ENCODE results near the gene BBS9.

Gene BBS9

GRCh38 chr7:33127085-33127484 lies 2.3 kb upstream of the BBS9 start:
- no peak for DNase-seq (ENCODE audit: low read depth)

- DNase-seq (ENCODE audit: low read depth): no peak
Observed at GRCh38 chr7:33128631-33128989, 754 bp upstream of the BBS9 start.

GRCh38 chr7:33129806-33130153 lies 416 bp downstream of the BBS9 start:
- DNase-seq (ENCODE audit: low read depth): no peak

GRCh38 chr7:33130184-33130583 lies 820 bp downstream of the BBS9 start:
- DNase-seq (ENCODE audit: low read depth): no peak

- no peak for DNase-seq (ENCODE audit: low read depth)
Observed at GRCh38 chr7:33137103-33137502, 7.7 kb downstream of the BBS9 start.

GRCh38 chr7:33142585-33142984 lies 13.2 kb downstream of the BBS9 start:
- no peak for DNase-seq (ENCODE audit: low read depth)

- DNase-seq (ENCODE audit: low read depth): no peak
Observed at GRCh38 chr7:33143996-33144718, 14.8 kb downstream of the BBS9 start.

GRCh38 chr7:33145156-33145555 lies 15.8 kb downstream of the BBS9 start:
- DNase-seq (ENCODE audit: low read depth): no peak

- no peak for DNase-seq (ENCODE audit: low read depth)
Observed at GRCh38 chr7:33152087-33152486, 22.7 kb downstream of the BBS9 start.

- DNase-seq (ENCODE audit: low read depth): peak; percentile 85
Observed at GRCh38 chr7:33155811-33156210, 26.4 kb downstream of the BBS9 start.

GRCh38 chr7:33156441-33156840 lies 27.1 kb downstream of the BBS9 start:
- DNase-seq (ENCODE audit: low read depth): no peak

GRCh38 chr7:33157311-33157710 lies 27.9 kb downstream of the BBS9 start:
- DNase-seq (ENCODE audit: low read depth): peak; percentile 78

GRCh38 chr7:33157781-33158180 lies 28.4 kb downstream of the BBS9 start:
- peak; percentile 71 for DNase-seq (ENCODE audit: low read depth)

- no peak for DNase-seq (ENCODE audit: low read depth)
Observed at GRCh38 chr7:33177876-33178275, 48.5 kb downstream of the BBS9 start.

- no peak for DNase-seq (ENCODE audit: low read depth)
Observed at GRCh38 chr7:33179519-33179918, 50.2 kb downstream of the BBS9 start.

GRCh38 chr7:33183504-33183903 lies 54.1 kb downstream of the BBS9 start:
- DNase-seq (ENCODE audit: low read depth): peak; percentile 8

GRCh38 chr7:33184828-33185227 lies 55.5 kb downstream of the BBS9 start:
- no peak for DNase-seq (ENCODE audit: low read depth)

- peak; percentile 34 for DNase-seq (ENCODE audit: low read depth)
Observed at GRCh38 chr7:33185786-33186185, 56.4 kb downstream of the BBS9 start.

- DNase-seq (ENCODE audit: low read depth): no peak
Observed at GRCh38 chr7:33186192-33186591, 56.8 kb downstream of the BBS9 start.

- no peak for DNase-seq (ENCODE audit: low read depth)
Observed at GRCh38 chr7:33190688-33191304, 61.4 kb downstream of the BBS9 start.

GRCh38 chr7:33191340-33191739 lies 62.0 kb downstream of the BBS9 start:
- no peak for DNase-seq (ENCODE audit: low read depth)

GRCh38 chr7:33192695-33193291 lies 63.4 kb downstream of the BBS9 start:
- DNase-seq (ENCODE audit: low read depth): no peak

- DNase-seq (ENCODE audit: low read depth): no peak
Observed at GRCh38 chr7:33193308-33193864, 64.0 kb downstream of the BBS9 start.

All from fibroblast of gingiva (primary cell).